HepG2 (cell line): Measurements from ENCODE around the gene RRAD. TPM values are rescaled to one million over a fixed set of nuclear protein-coding genes. Genes with fewer than 3 reads are reported as not detected.
A peak's percentile ranks its signal among the peaks of the same experiment; 100 is the strongest.

Experiments used
- AHR ChIP-seq: IDR thresholded peaks from 2 replicates; pipeline ENCODE4 v1.6.1; 2018; ENCODE audit warnings: missing genetic modification reagents, missing compliant biosample characterization
- FOXO1 ChIP-seq: sonication (generic); formaldehyde crosslinking; IDR thresholded peaks from 2 replicates; pipeline ENCODE4 v1.4.0; 2020; ENCODE audit warnings: missing genetic modification reagents
- GABPA ChIP-seq, 2 experiments: IDR thresholded peaks; 2 replicates each; pipeline ENCODE4 v1.6.1; 2011 to 2016; ENCODE audit warnings: low read depth in 2 of 2, low read length in 1 of 2, missing biosample characterization in 1 of 2, missing genetic modification characterization in 1 of 2
- HOMEZ ChIP-seq: IDR thresholded peaks from 2 replicates; pipeline ENCODE4 v1.6.1; 2016; ENCODE audit warnings: low read depth
- JUNB ChIP-seq: sonication (generic); formaldehyde crosslinking; IDR thresholded peaks from 2 replicates; pipeline ENCODE4 v1.8.0; 2022; ENCODE audit warnings: missing genetic modification reagents, mild to moderate bottlenecking, borderline replicate concordance
- KLF15 ChIP-seq: sonication (generic); formaldehyde crosslinking; IDR thresholded peaks from 2 replicates; pipeline ENCODE4 v1.8.1; 2023; ENCODE audit warnings: borderline replicate concordance, mild to moderate bottlenecking, inconsistent platforms, missing genetic modification reagents, mixed read lengths
- NFIB ChIP-seq: sonication (generic); formaldehyde crosslinking; IDR thresholded peaks from 2 replicates; pipeline ENCODE4 v1.9.0; 2021; ENCODE audit warnings: missing genetic modification reagents, mild to moderate bottlenecking, borderline replicate concordance
- NR2F1 ChIP-seq, 2 experiments: fragments of 450-650 bp in 1 of 2; formaldehyde crosslinking in 1 of 2; IDR thresholded peaks; 2 replicates each; pipeline versions ENCODE4 v1.5.0 to v1.6.1; 2016 to 2020; ENCODE audit warnings: mild to moderate bottlenecking in 1 of 2, missing compliant biosample characterization in 1 of 2, missing genetic modification reagents in 1 of 2, moderate library complexity in 1 of 2
- PITX1 ChIP-seq: sonication (generic); formaldehyde crosslinking; IDR thresholded peaks from 2 replicates; pipeline ENCODE4 v1.5.1; 2020; ENCODE audit warnings: mild to moderate bottlenecking, missing genetic modification reagents
- RFX1 ChIP-seq: fragments of 450-650 bp; IDR thresholded peaks from 2 replicates; pipeline ENCODE4 v1.6.1; 2017
- RFX5 ChIP-seq: IDR thresholded peaks from 2 replicates; pipeline ENCODE4 v1.6.1; 2011; ENCODE audit warnings: low read depth, low read length, improper control_type of control experiment
- SRF ChIP-seq: IDR thresholded peaks from 2 replicates; pipeline ENCODE4 v1.6.1; 2011; ENCODE audit warnings: mild to moderate bottlenecking, low read depth, low read length, moderate library complexity
- SUZ12 ChIP-seq: fragments of 150-350 bp; IDR thresholded peaks from 2 replicates; pipeline ENCODE4 v1.6.1; 2014; ENCODE audit warnings: low read depth, low read length
- TOE1 ChIP-seq: sonication (generic); formaldehyde crosslinking; IDR thresholded peaks from 2 replicates; pipeline ENCODE4 v1.4.0; 2020; ENCODE audit warnings: mild to moderate bottlenecking, missing genetic modification reagents
- U2AF2 ChIP-seq: fragments of 200-400 bp; formaldehyde crosslinking; IDR thresholded peaks from 2 replicates; pipeline ENCODE4 v1.6.1; 2017; ENCODE audit warnings: low read depth, mild to moderate bottlenecking, low read length
- YY1 ChIP-seq: IDR thresholded peaks from 2 replicates; pipeline ENCODE4 v1.6.1; 2011; ENCODE audit warnings: low read length, low read depth, moderate library complexity, mild to moderate bottlenecking; ENCODE audit not compliant: insufficient read depth, insufficient replicate concordance
- ZHX1 ChIP-seq: sonication (generic); formaldehyde crosslinking; IDR thresholded peaks from 2 replicates; pipeline ENCODE4 v1.8.1; 2022; ENCODE audit warnings: low read depth, mild to moderate bottlenecking, missing genetic modification reagents
- ZNF230 ChIP-seq: sonication (generic); formaldehyde crosslinking; IDR thresholded peaks from 2 replicates; pipeline ENCODE4 v1.4.0; 2020; ENCODE audit warnings: mild to moderate bottlenecking, missing genetic modification reagents
- ZNF670 ChIP-seq: sonication (generic); formaldehyde crosslinking; IDR thresholded peaks from 2 replicates; pipeline ENCODE4 v1.8.0; 2022; ENCODE audit warnings: mild to moderate bottlenecking, missing genetic modification reagents, borderline replicate concordance
- ZNF761 ChIP-seq: sonication (generic); formaldehyde crosslinking; conservative IDR thresholded peaks from 2 replicates; pipeline ENCODE4 v1.4.0; 2020; ENCODE audit warnings: mild to moderate bottlenecking, missing genetic modification reagents
- ZNF800 ChIP-seq: sonication (generic); formaldehyde crosslinking; IDR thresholded peaks from 2 replicates; pipeline ENCODE4 v1.4.0; 2020; ENCODE audit warnings: missing genetic modification reagents
- polyA plus RNA-seq, 8 experiments: library from polyadenylated mRNA; depleted of rRNA in 3 of 8; stranded (reverse) in 7 of 8; unstranded in 1 of 8; fragments of >200 nt; fragmentation: Illumina TruSeq in 4 of 8; extraction: Trizol in 4 of 8; gene quantifications; 2 replicates each; pipeline versions ENCODE4 v1.2.1 to v1.2.3, GENCODE V29; 2011 to 2016; ENCODE audit warnings: low read depth in 4 of 8, missing spikeins in 1 of 8, mixed read lengths in 1 of 8; ENCODE audit not compliant: insufficient read depth in 1 of 8
- total RNA-seq, 5 experiments: library from RNA; depleted of rRNA; stranded (reverse); fragments of >200 nt; fragmentation: Illumina TruSeq; extraction: Trizol; gene quantifications; 2 replicates each; pipeline ENCODE4 v1.2.3, GENCODE V29; 2016; ENCODE audit warnings: low read depth in 1 of 5

The RRAD gene
- total and polyA plus RNA-seq, 2 of the 13 experiments (the other 11 are each of a cell fraction or from before 2014, with no cell fraction given), result 0.80 to 1.1 TPM

GRCh38 chr16:66947302-66948065 is 22.1 kb upstream of the RRAD start (continued):
- TF ChIP-seq NFIB (CRISPR knock-in tag) (no peak), PITX1 (CRISPR knock-in tag) (no peak), AHR (CRISPR knock-in tag) (no peak), TOE1 (CRISPR knock-in tag) (no peak), SUZ12 (no peak), NR2F1 (CRISPR knock-in tag; IDR thresholded peaks at IDR 0.05) (no peak), JUNB (CRISPR knock-in tag) (no peak), YY1 (no peak), HOMEZ (CRISPR knock-in tag) (0 out of 2 replicates have a peak, but pooled peaks have one; percentile 18), KLF15 (CRISPR knock-in tag) (no peak), ZNF670 (CRISPR knock-in tag) (no peak), RFX5 (no peak), RFX1 (no peak), U2AF2 (no peak), FOXO1 (CRISPR knock-in tag) (no peak), ZNF800 (0 out of 2 replicates have a peak, but pooled peaks have one; percentile 55), SRF (no peak), ZHX1 (CRISPR knock-in tag) (no peak), GABPA (IDR thresholded peaks at IDR 0.05; ENCODE audit: low read depth, low read length) (no peak), GABPA (CRISPR knock-in tag; IDR thresholded peaks at IDR 0.05; ENCODE audit: low read depth) (no peak), ZNF761 (CRISPR knock-in tag) (no peak), ZNF230 (no peak)
